T-helper 22 cell (primary cell): ENCODE measurements around the gene CFHR1.
"Not testable (repeated sequence)": the region's sequence is repeated elsewhere in the genome, so short reads cannot be mapped to it uniquely, and the experiment has no call there.

Experiments used
- DNase-seq: peaks from one replicate; pipeline ENCODE4 v3.0.0-alpha.2; 2020; ENCODE audit warnings: low read depth

The CFHR1 gene

GRCh38 chr1:196819531-196819930, at the start of gene CFHR1:
CFHR1 (plus strand) TSS chr1:196819731; CDS start chr1:196819845, 114 bp downstream.
- not testable (repeated sequence) for DNase-seq

GRCh38 chr1:196769823-196770222, 49.7 kb upstream of the CFHR1 start:
- DNase-seq, result not testable (repeated sequence)

GRCh38 chr1:196773713-196774112, 45.8 kb upstream of the CFHR1 start:
- DNase-seq, result no peak

GRCh38 chr1:196774175-196774574, 45.4 kb upstream of the CFHR1 start:
- no peak for DNase-seq

GRCh38 chr1:196774603-196775002, 44.9 kb upstream of the CFHR1 start, which contains the start of gene CFHR3:
CFHR3 (plus strand) TSS chr1:196774840; CDS start chr1:196774887, 47 bp downstream.
- no peak for DNase-seq

- no peak for DNase-seq
Observed at GRCh38 chr1:196777603-196778002, 41.9 kb upstream of the CFHR1 start.

GRCh38 chr1:196779093-196779492, 40.4 kb upstream of the CFHR1 start:
- no peak for DNase-seq

- not testable (repeated sequence) for DNase-seq
Observed at GRCh38 chr1:196791252-196791651, 28.3 kb upstream of the CFHR1 start.

- not testable (repeated sequence) for DNase-seq
Observed at GRCh38 chr1:196794103-196794502, 25.4 kb upstream of the CFHR1 start.

GRCh38 chr1:196797891-196798290, 21.6 kb upstream of the CFHR1 start:
- DNase-seq, result no peak

- not testable (repeated sequence) for DNase-seq
Observed at GRCh38 chr1:196801920-196802319, 17.6 kb upstream of the CFHR1 start.

- no peak for DNase-seq
Observed at GRCh38 chr1:196808529-196809235, 10.8 kb upstream of the CFHR1 start.

- not testable (repeated sequence) for DNase-seq
Observed at GRCh38 chr1:196817442-196817841, 2.1 kb upstream of the CFHR1 start.

GRCh38 chr1:196827860-196828259, 8.3 kb downstream of the CFHR1 start:
- not testable (repeated sequence) for DNase-seq

- not testable (repeated sequence) for DNase-seq
Observed at GRCh38 chr1:196849613-196850492, 30.3 kb downstream of the CFHR1 start.

- DNase-seq, result no peak
Observed at GRCh38 chr1:196856053-196856452, 36.5 kb downstream of the CFHR1 start.

GRCh38 chr1:196857188-196857587, 37.7 kb downstream of the CFHR1 start:
- no peak for DNase-seq

- DNase-seq, result no peak
Observed at GRCh38 chr1:196858811-196859210, 39.3 kb downstream of the CFHR1 start.

GRCh38 chr1:196860323-196860884, 40.9 kb downstream of the CFHR1 start:
- DNase-seq, result no peak

GRCh38 chr1:196861429-196861828, 41.9 kb downstream of the CFHR1 start:
- no peak for DNase-seq

GRCh38 chr1:196866974-196867373, 47.4 kb downstream of the CFHR1 start:
- DNase-seq, result no peak

GRCh38 chr1:196873385-196873784, 53.9 kb downstream of the CFHR1 start:
- no peak for DNase-seq

- DNase-seq, result no peak
Observed at GRCh38 chr1:196875935-196876334, 56.4 kb downstream of the CFHR1 start.
